GM12891 (cell line): ENCODE data around the gene FRMD5.
"Not testable (repeated sequence)": the region's sequence is repeated elsewhere in the genome, so short reads cannot be mapped to it uniquely, and the experiment has no call there.

ENCODE experiments used
- DNase-seq: peaks from one replicate; pipeline ENCODE4 v3.0.0; 2011; ENCODE audit warnings: low spot score; ENCODE audit not compliant: insufficient read length
- FAIRE-seq: peaks from 2 replicates; lab custom pipeline; 2011; peaks lifted over from hg19 to GRCh38; lab: Jason Lieb, UNC
- PAX5 ChIP-seq: IDR thresholded peaks from 2 replicates; pipeline ENCODE4 v1.6.1; 2011; ENCODE audit warnings: low read length, moderate library complexity, mild to moderate bottlenecking; ENCODE audit not compliant: insufficient read depth, severe bottlenecking
- POLR2A ChIP-seq: IDR thresholded peaks from 2 replicates; pipeline ENCODE4 v1.6.1; 2011; ENCODE audit warnings: low read depth, low read length, control low read depth
- POLR2AphosphoS5 ChIP-seq: IDR thresholded peaks from 2 replicates; pipeline ENCODE4 v1.6.1; 2011; ENCODE audit warnings: low read depth, low read length, control low read depth
- POU2F2 ChIP-seq: IDR thresholded peaks from 2 replicates; pipeline ENCODE4 v1.6.1; 2011; ENCODE audit warnings: low read depth, mild to moderate bottlenecking, control low read depth, low read length, moderate library complexity
- SPI1 ChIP-seq: IDR thresholded peaks from 2 replicates; pipeline ENCODE4 v1.6.1; 2011; ENCODE audit warnings: low read depth, low read length, control low read depth
- TAF1 ChIP-seq: IDR thresholded peaks from 2 replicates; pipeline ENCODE4 v1.6.1; 2011; ENCODE audit warnings: low read depth, low read length, control low read depth

FRMD5 gene

GRCh38 chr15:43851251-43851650 is 343.8 kb downstream of the FRMD5 start:
- DNase-seq (no peak), FAIRE-seq (no peak)
- TF ChIP-seq SPI1: no peak
- no peak for TF ChIP-seq POLR2A
- no peak for TF ChIP-seq POU2F2
- TF ChIP-seq POLR2AphosphoS5: no peak

GRCh38 chr15:43845421-43845820 is 349.6 kb downstream of the FRMD5 start:
- FAIRE-seq (no peak), DNase-seq (no peak)
- no peak for TF ChIP-seq POLR2AphosphoS5
- no peak for TF ChIP-seq POU2F2
- no peak for TF ChIP-seq PAX5
- no peak for TF ChIP-seq SPI1

DNA sequence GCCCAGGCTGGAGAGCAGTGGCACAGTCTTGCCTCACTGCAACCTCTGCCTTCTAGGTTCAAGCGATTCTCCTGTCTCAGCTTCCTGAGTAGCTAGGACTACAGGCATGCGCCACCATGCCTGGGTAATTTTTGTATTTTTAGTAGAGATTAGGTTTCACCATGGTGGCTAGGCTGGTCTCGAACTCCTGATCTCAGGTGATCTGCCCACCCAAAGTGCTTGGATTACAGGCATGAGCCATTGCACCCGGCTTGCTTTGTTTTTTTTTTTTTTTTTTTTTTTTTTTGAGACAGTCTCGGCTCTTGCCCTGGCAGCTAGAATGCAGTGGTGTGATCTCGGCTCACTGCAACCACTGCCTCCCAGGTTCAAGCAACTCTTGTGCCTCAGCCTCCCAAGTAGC is 362.6 kb downstream of the FRMD5 start:
- not testable (repeated sequence) for FAIRE-seq, DNase-seq

- DNase-seq, FAIRE-seq: not testable (repeated sequence)
These were observed 363.5 kb downstream of the FRMD5 start for GRCh38 chr15:43831519-43832052.

DNA sequence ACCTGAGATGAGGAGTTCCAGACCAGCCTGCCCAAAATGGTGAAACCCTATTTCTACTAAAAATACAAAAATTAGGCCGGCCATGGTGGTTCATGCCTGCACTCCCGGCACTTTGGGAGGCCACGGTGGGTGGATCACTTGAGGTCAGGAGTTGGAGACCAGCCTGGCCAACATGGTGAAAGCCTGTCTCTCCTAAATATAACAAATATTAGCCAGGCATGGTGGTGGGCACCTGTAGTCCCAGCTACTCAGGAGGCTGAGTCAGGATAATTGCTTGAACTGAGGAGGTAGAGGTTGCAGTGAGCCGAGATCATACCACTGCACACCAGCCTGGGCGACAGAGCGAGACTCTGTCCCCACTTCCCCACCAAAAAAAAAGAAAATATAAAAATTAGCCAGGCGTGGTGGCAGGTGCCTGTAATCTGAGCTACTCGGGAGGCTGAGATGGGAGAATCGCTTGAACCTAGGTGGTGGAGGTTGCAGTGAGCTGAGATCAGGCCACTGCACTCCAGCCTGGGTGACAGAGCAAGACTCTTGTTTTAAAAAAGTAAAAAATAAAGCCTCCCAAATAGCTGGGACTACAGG is 364.3 kb downstream of the FRMD5 start:
- not testable (repeated sequence) for DNase-seq, FAIRE-seq

GRCh38 chr15:43829951-43830540 is 365.0 kb downstream of the FRMD5 start:
- not testable (repeated sequence) for DNase-seq, FAIRE-seq
- peak; percentile 68; the same call in 1 of the 2 replicates for TF ChIP-seq POU2F2

DNA sequence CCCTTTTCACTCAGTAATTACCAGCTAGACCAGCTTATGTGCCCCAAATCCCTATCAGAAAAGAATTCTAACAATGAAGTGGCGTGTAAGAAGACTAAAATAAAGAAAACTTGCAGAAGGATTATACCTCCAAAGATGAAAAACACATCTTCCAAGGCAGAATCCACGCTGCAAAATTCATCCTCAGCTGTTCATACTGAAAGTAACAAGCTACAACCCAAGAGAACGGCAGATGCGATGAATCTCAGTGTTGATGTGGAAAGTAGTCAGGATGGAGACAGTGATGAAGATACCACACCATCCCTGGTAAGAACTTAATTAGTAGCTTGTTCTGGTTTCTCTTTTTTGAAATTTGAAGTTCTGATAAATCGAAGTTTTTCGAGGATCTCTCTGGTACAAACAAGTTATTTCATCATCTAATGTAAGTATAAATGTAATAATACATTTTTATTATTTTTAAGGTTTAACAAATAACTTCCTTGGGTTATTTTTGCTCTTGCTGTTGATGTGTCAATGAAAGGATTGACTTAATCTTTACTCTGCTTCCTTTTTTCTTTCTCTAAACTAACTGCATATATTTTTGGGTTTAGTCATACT is 366.9 kb downstream of the FRMD5 start:
- TF ChIP-seq POLR2A (no peak), PAX5 (no peak), POLR2AphosphoS5 (no peak)
- DNase-seq (no peak), FAIRE-seq (no peak)

GRCh38 chr15:43826508-43827341 is 368.3 kb downstream of the FRMD5 start, which contains the start of gene WDR76:
TSS of gene WDR76 (plus strand) at chr15:43827002. CDS start at chr15:43827033, 31 bp downstream.
- 0 out of 2 replicates have a peak, but pooled peaks have one; percentile 12 for TF ChIP-seq TAF1
- TF ChIP-seq POLR2A: 0 out of 2 replicates have a peak, but pooled peaks have one; percentile 38
- TF ChIP-seq SPI1: no peak
- FAIRE-seq (peak; percentile 38), DNase-seq (peak; percentile 67)

DNA sequence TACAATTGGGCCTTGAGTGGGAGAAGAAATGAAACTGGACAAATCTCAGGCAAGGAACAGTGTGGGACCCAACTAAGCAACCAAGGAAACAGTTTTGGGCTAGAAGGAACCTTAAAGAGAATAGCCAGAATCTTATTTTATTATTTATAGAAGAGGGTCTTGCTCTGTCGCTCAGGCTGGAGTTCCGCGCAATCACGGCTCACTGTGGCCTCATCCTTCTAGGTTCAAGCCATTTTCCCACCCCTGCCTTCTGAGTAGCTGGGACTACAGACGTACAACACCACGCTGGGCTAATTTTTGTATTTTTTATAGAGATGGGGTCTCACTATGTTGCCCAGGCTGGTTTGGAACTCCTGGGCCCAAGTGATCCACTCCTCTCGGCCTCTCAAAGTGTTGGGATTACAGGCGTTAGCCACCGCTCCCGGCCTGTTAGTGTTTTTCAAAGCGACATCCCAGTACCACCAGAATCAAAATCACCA is 369.0 kb downstream of the FRMD5 start:
- TF ChIP-seq POU2F2 (no peak), TAF1 (no peak), PAX5 (no peak), POLR2AphosphoS5 (no peak), SPI1 (no peak), POLR2A (no peak)
- no peak for DNase-seq
- no peak for FAIRE-seq

DNA sequence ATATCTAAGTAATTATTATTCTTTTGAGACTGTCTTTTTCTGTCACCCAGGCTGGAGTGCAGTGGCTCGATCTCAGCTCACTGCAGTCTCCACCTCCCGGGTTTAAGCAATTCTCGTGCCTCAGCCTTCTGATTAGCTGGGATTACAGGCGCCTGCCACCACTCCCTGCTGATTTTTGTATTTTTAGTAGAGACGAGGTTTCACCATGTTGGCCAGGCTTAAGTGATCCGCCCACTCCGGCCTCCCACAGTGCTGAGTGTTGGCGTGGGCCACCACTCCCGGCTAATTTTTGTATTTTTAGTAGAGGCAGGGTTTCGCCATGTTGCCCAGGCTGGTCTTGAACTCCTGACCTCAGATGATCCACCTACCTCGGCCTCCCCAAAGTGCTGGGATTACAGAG is 369.8 kb downstream of the FRMD5 start:
- DNase-seq, FAIRE-seq: not testable (repeated sequence)
